ENCODE data around the gene TMEM163. TPM values are rescaled to one million over a fixed set of nuclear protein-coding genes. Genes with fewer than 3 reads are reported as not detected.
"Not testable (repeated sequence)": the region's sequence is repeated elsewhere in the genome, so short reads cannot be mapped to it uniquely, and the experiment has no call there.

TMEM163 gene
- not detected for total RNA-seq

GRCh38 chr2:134718817-134719814, at the start of gene TMEM163:
Gene TMEM163 (minus strand): TSS chr2:134719000.
- no peak for DNase-seq

GRCh38 chr2:134766583-134766982, 47.8 kb upstream of the TMEM163 start:
- DNase-seq: no peak

- no peak for DNase-seq
These were observed 47.2 kb upstream of the TMEM163 start for GRCh38 chr2:134765987-134766386.

- no peak for DNase-seq
These were observed 45.4 kb upstream of the TMEM163 start for GRCh38 chr2:134764164-134764563.

GRCh38 chr2:134763164-134763710, 44.4 kb upstream of the TMEM163 start:
- DNase-seq: no peak

- no peak for DNase-seq
These were observed 43.7 kb upstream of the TMEM163 start for GRCh38 chr2:134762508-134762907.

GRCh38 chr2:134760385-134760784, 41.6 kb upstream of the TMEM163 start:
- no peak for DNase-seq

- DNase-seq: no peak
These were observed 39.8 kb upstream of the TMEM163 start for GRCh38 chr2:134758633-134759032.

GRCh38 chr2:134751981-134752380, 33.2 kb upstream of the TMEM163 start:
- not testable (repeated sequence) for DNase-seq

- DNase-seq: no peak
These were observed 26.7 kb upstream of the TMEM163 start for GRCh38 chr2:134745546-134745945.

GRCh38 chr2:134745023-134745422, 26.2 kb upstream of the TMEM163 start:
- no peak for DNase-seq

GRCh38 chr2:134739879-134740301, 21.1 kb upstream of the TMEM163 start:
- DNase-seq: no peak

- no peak for DNase-seq
These were observed 20.6 kb upstream of the TMEM163 start for GRCh38 chr2:134739236-134739878.

- no peak for DNase-seq
These were observed 19.5 kb upstream of the TMEM163 start for GRCh38 chr2:134738141-134738870.

- no peak for DNase-seq
These were observed 18.9 kb upstream of the TMEM163 start for GRCh38 chr2:134737671-134738070.

GRCh38 chr2:134736167-134736880, 17.5 kb upstream of the TMEM163 start:
- DNase-seq: no peak

- DNase-seq: no peak
These were observed 9.4 kb upstream of the TMEM163 start for GRCh38 chr2:134728163-134728562.

GRCh38 chr2:134727385-134727784, 8.6 kb upstream of the TMEM163 start:
- DNase-seq: no peak

GRCh38 chr2:134726645-134727044, 7.8 kb upstream of the TMEM163 start:
- no peak for DNase-seq

- DNase-seq: no peak
These were observed 7.1 kb upstream of the TMEM163 start for GRCh38 chr2:134725876-134726275.

GRCh38 chr2:134724341-134724740, 5.5 kb upstream of the TMEM163 start:
- DNase-seq: no peak

GRCh38 chr2:134723742-134724141, 4.9 kb upstream of the TMEM163 start:
- DNase-seq: not testable (repeated sequence)
